ENCODE data around the gene PTH2. TPM values are rescaled to one million over a fixed set of nuclear protein-coding genes. Genes with fewer than 3 reads are reported as not detected.
"Not testable (repeated sequence)": the region's sequence is repeated elsewhere in the genome, so short reads cannot be mapped to it uniquely, and the experiment has no call there.

PTH2 gene
- total and polyA plus RNA-seq, 4 donors, result not detected

DNA sequence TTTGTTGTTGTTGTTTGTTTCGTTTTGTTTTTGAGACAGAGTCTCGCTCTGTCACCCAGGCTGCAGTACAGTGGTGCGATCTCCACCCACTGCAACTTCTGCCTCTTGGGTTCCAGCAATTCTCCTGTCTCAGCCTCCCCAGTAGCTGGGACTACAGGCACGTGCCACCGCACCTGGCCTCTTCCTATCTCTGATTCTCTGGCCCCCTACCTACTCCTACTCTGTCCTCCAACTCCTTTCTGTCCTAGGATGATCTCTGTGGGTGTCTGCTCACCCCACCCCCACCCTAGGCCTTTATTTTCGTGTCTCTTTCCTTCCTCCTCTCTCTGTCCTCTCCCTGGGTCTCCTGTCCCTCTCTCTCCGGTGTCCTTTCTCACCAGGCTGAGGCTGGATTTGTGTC is 27.2 kb upstream of the PTH2 start:
- H3K4me3 ChIP-seq (ENCODE audit: low read depth, low read length), result no peak overlapping the region

DNA sequence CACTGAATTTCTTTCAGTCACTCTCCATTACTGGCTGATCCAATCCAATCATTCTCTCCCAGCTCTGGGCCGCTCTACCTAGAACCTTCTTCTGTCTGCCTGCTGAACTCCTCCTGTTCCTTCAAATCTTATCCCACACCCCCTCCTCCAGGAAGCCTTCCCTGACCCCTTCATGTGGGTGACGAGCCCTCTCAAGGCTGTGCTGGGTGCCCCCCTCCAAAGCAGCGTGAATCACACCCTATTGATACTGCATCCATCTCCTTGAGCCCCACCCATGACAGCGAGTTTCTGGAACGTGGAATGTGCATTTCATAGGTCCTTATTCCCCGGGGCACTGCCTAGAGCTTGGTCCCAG is 25.2 kb upstream of the PTH2 start:
- Histone ChIP-seq H3K4me3 (ENCODE audit: low read depth, low read length) (no peak overlapping the region), H3K36me3 (ENCODE audit: control insufficient read depth, insufficient read depth, low read length) (peaks cover 42% of the 10 kb centered on the region), H3K4me1 (ENCODE audit: control insufficient read depth, insufficient read depth, low read length) (peaks cover 29% of the 10 kb centered on the region), H3K27ac (ENCODE audit: low read depth, low read length) (no peak overlapping the region), H3K27me3 (ENCODE audit: control insufficient read depth, insufficient read depth, low read length) (no peaks in the 10 kb centered on the region), H3K9me3 (ENCODE audit: control insufficient read depth, insufficient read depth, low read length) (no peaks in the 10 kb centered on the region)
- DNase-seq (ENCODE audit: low read depth in 4 of 6, low spot score in 6 of 6), result no peak
- WGBS (ENCODE audit: insufficient coverage), result 95% methylated on average over 4 of the region's 6 CpGs

More for the DNA sequence above, 27.2 kb upstream of the PTH2 start:
- Histone ChIP-seq H3K4me1 (ENCODE audit: control insufficient read depth, insufficient read depth, low read length) (peaks cover 36% of the 10 kb centered on the region), H3K36me3 (ENCODE audit: control insufficient read depth, insufficient read depth, low read length) (peaks cover 41% of the 10 kb centered on the region), H3K9me3 (ENCODE audit: control insufficient read depth, insufficient read depth, low read length) (no peaks in the 10 kb centered on the region), H3K27me3 (ENCODE audit: control insufficient read depth, insufficient read depth, low read length) (no peaks in the 10 kb centered on the region), H3K27ac (ENCODE audit: low read depth, low read length) (no peak overlapping the region)
- WGBS (ENCODE audit: insufficient coverage), result 93% methylated on average over 4 of the region's 7 CpGs
- no peak for DNase-seq (ENCODE audit: low read depth in 4 of 6, low spot score in 6 of 6)

DNA sequence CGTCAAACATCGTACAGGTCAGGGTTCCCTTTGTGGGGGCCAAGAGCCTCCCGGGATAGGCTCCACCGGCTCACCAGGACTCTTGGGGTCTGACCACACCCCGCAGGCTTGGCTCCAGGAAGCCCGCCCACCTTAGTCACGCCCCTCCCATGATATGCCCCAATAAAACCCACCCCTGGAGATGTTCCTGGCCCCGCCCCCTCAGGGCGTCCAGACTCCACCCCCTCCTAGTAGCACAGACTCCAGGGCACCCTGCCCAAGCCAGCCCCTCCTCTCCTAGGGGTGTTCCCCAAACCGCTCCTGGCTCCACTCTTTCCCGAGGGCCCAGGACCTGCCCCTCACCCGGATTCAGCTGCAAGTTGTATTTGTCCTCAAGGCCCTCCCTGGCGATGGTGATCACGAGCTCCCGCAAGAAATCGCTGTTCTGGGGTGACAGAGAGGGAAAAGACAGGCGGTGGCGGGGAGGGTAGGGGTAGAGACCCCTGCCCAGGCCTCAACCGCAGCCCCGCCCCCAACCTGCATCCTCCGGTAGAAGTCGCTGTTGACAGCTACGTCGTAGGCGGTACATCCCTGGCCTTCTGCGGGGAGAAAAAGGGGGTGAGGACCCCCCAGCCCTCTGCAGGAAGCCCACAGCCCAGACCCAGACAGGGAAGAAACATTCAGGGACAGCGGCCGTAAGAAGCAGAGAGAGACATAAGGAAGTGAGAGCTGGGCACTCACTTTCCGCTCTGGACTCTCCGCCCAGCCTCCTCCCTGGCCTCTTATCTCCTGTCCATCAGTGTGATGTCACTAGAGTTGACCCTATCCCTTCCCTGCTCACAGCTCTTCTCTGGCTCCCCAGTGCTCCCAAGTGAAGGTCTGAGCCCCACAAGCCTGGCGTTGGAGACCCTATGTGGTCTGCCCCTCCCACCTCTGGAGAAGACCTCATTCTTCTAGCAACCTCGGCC is 24.5 kb upstream of the PTH2 start:
- Histone ChIP-seq H3K27me3 (ENCODE audit: control insufficient read depth, insufficient read depth, low read length) (peaks cover 2% of the 10 kb centered on the region), H3K4me3 (ENCODE audit: low read depth, low read length) (no peak overlapping the region), H3K4me1 (ENCODE audit: control insufficient read depth, insufficient read depth, low read length) (peaks cover 32% of the 10 kb centered on the region), H3K36me3 (ENCODE audit: control insufficient read depth, insufficient read depth, low read length) (peaks cover 42% of the 10 kb centered on the region), H3K27ac (ENCODE audit: low read depth, low read length) (no peak overlapping the region), H3K9me3 (ENCODE audit: control insufficient read depth, insufficient read depth, low read length) (no peaks in the 10 kb centered on the region)
- DNase-seq (ENCODE audit: low read depth in 4 of 6, low spot score in 6 of 6), result no peak
- WGBS (ENCODE audit: insufficient coverage), result 53% methylated on average over 29 of the region's 32 CpGs

DNA sequence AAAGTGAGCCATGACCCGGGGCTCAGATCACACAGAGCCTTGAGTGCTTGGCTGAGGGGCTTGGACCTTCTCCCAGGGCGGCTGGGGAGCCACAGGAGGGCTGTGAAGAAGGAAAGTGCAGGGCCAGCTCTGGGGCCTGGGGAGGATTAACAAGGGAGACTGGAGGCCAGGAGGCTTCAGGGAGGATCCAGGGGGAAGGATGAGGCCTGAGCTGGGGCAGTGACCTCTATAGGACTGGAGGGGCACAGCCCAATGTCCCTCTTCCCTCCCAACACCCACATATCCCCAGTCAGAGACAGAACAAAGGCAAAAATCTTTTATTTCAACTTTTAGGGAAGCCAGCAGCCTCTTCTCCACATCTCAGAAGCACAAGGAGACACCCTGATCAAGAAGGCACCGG is 22.8 kb upstream of the PTH2 start:
- Histone ChIP-seq H3K4me1 (ENCODE audit: control insufficient read depth, insufficient read depth, low read length) (peaks cover 34% of the 10 kb centered on the region), H3K4me3 (ENCODE audit: low read depth, low read length) (no peak overlapping the region), H3K36me3 (ENCODE audit: control insufficient read depth, insufficient read depth, low read length) (peaks cover 42% of the 10 kb centered on the region), H3K27ac (ENCODE audit: low read depth, low read length) (no peak overlapping the region), H3K9me3 (ENCODE audit: control insufficient read depth, insufficient read depth, low read length) (no peaks in the 10 kb centered on the region), H3K27me3 (ENCODE audit: control insufficient read depth, insufficient read depth, low read length) (peaks cover 20% of the 10 kb centered on the region)
- 80% methylated on average over 3 of the region's 3 CpGs for WGBS (ENCODE audit: insufficient coverage)
- DNase-seq (ENCODE audit: low read depth in 4 of 6, low spot score in 6 of 6), result no peak

DNA sequence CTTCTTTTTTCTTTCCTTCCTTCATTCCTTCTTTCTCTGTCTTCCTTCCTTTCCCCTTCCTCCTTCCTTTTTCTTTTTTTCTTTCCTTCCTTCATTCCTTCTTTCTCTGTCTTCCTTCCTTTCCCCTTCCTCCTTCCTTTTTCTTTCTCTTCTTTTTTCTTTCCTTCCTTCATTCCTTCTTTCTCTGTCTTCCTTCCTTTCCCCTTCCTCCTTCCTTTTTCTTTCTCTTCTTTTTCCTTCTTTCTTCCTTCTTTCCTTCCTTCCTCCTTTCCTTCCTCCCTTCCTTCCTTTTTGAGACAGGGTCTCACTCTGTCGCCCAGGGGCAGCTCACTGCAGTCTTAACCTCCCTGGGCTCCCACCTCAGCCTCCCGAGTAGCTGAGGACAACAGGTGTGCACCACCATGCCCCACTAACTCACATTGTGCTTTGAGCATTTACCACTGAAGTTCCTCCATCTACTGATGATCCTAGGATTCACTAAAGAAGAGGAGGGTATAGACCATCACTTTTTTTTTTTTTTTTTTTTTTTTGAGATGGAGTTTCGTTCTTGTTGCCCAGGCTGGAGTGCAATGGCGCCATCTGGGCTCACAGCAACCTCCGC is 21.0 kb upstream of the PTH2 start:
- H3K27me3 ChIP-seq (ENCODE audit: control insufficient read depth, insufficient read depth, low read length), result peaks cover 38% of the 10 kb centered on the region
- not testable (repeated sequence) for H3K27ac ChIP-seq (ENCODE audit: low read depth, low read length); H3K4me3 ChIP-seq (ENCODE audit: low read depth, low read length); DNase-seq (ENCODE audit: low read depth in 4 of 6, low spot score in 6 of 6); H3K9me3 ChIP-seq (ENCODE audit: control insufficient read depth, insufficient read depth, low read length)
- H3K36me3 ChIP-seq (ENCODE audit: control insufficient read depth, insufficient read depth, low read length), result peaks cover 34% of the 10 kb centered on the region
- H3K4me1 ChIP-seq (ENCODE audit: control insufficient read depth, insufficient read depth, low read length), result peaks cover 24% of the 10 kb centered on the region
- 60% methylated on average over 1 of the region's 5 CpGs for WGBS (ENCODE audit: insufficient coverage)

DNA sequence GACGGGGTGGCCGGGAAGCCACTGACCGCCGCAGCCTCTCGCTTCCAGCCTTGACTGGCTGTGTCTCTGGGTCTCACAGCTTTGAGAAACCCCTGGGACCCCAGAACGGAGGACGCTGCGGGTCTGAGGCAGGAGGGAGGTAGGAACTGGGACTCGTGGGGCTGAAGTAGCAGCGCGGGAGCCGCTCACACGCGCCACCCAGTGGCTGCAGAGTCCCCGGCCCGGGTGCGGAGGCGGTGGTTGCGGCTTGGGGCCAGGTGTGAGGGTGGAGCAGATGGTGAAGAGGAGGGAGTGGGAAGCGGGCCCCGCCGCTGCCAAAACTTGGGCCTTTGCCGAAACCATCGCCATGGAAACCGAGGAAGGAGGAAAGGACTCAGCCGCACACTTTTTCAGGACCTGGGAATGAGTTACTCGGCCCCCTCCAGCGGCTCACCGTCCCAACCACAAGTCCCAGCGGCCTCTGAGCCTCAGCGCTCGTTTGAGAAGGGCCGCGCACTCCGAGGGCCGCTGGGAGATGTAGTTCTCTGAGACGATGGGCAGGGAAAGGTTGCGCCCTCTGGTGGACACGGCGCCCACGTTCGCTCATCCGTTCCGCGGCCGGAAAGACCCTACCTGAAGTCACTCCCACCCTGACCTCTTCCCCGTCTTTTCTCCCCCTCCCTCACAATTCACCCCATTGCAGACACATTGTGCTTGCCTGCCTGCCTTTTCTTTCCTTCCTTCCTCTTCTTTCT is 20.3 kb upstream of the PTH2 start:
- peak overlapping the region; percentile 59 for H3K4me3 ChIP-seq (ENCODE audit: low read depth, low read length)
- DNase-seq (ENCODE audit: low read depth in 4 of 6, low spot score in 6 of 6), result peak; percentile 88 to 99 (median 92)
- peaks cover 24% of the 10 kb centered on the region for H3K4me1 ChIP-seq (ENCODE audit: control insufficient read depth, insufficient read depth, low read length)
- H3K27ac ChIP-seq (ENCODE audit: low read depth, low read length), result peak overlapping the region; percentile 86
- peaks cover 44% of the 10 kb centered on the region for H3K27me3 ChIP-seq (ENCODE audit: control insufficient read depth, insufficient read depth, low read length)
- under 1% methylated on average over 42 of the region's 47 CpGs for WGBS (ENCODE audit: insufficient coverage)
- no peaks in the 10 kb centered on the region for H3K9me3 ChIP-seq (ENCODE audit: control insufficient read depth, insufficient read depth, low read length)
- peaks cover 28% of the 10 kb centered on the region for H3K36me3 ChIP-seq (ENCODE audit: control insufficient read depth, insufficient read depth, low read length)

DNA sequence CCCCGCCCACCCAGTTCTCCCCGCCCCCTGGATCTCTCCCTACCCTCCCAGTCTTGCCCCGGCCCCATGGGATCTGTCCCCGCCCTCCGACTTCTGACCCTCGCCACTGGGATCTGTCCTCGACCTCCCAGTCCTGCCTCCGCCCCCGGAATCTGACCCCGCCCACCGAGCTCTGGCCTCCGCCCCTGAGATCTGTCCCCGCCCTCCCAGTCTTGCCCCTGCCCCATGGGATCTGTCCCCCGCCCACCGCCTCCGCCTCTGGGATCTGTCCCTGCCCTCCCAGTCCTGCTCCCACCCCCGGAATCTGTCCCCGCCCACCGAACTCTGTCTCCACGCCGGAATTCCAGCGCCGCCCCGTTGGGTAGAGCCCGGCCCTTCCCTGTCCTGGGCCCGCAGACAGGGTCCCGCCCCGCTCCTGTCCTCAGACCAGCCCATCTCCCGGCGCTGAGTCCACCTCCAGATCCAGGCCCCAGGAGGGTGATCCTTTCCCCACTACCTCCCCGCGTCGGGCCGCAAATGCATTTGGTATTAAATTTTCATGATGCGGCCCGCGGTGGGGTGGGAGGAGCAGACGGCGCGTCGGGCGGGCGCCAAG is 19.6 kb upstream of the PTH2 start:
- Histone ChIP-seq H3K27me3 (ENCODE audit: control insufficient read depth, insufficient read depth, low read length) (peaks cover 51% of the 10 kb centered on the region), H3K36me3 (ENCODE audit: control insufficient read depth, insufficient read depth, low read length) (peaks cover 22% of the 10 kb centered on the region), H3K27ac (ENCODE audit: low read depth, low read length) (peak overlapping the region; percentile 86), H3K9me3 (ENCODE audit: control insufficient read depth, insufficient read depth, low read length) (no peaks in the 10 kb centered on the region), H3K4me3 (ENCODE audit: low read depth, low read length) (peak overlapping the region; percentile 59), H3K4me1 (ENCODE audit: control insufficient read depth, insufficient read depth, low read length) (peaks cover 24% of the 10 kb centered on the region)
- 0% methylated on average over 41 of the region's 43 CpGs for WGBS (ENCODE audit: insufficient coverage)
- DNase-seq (ENCODE audit: low read depth in 4 of 6, low spot score in 6 of 6), result peak in 1 of 6 donors; percentile 88

DNA sequence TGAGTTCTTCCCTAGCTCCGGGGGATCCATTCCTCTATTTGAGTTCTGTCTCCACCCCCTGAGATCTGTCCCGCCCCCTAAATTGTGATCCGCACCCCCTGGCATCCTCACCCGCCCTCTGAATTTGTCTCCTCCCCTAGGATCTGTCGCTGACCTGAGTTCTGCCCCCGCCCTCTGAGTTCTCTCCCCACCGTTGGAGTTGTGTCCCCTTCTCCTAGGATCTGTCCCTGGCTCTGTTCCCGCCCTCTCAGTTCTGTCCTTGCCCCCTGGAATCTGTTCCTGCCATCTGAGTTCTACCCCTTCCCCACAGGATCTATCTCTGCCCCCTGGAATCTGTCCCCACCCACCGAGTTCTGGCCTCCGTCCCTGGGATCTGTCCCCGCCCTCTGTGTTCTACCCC is 19.1 kb upstream of the PTH2 start:
- Histone ChIP-seq H3K27me3 (ENCODE audit: control insufficient read depth, insufficient read depth, low read length) (peaks cover 56% of the 10 kb centered on the region), H3K27ac (ENCODE audit: low read depth, low read length) (no peak overlapping the region), H3K4me3 (ENCODE audit: low read depth, low read length) (no peak overlapping the region), H3K36me3 (ENCODE audit: control insufficient read depth, insufficient read depth, low read length) (peaks cover 17% of the 10 kb centered on the region), H3K4me1 (ENCODE audit: control insufficient read depth, insufficient read depth, low read length) (peaks cover 24% of the 10 kb centered on the region), H3K9me3 (ENCODE audit: control insufficient read depth, insufficient read depth, low read length) (no peaks in the 10 kb centered on the region)
- WGBS (ENCODE audit: insufficient coverage), result 5% methylated on average over 11 of the region's 11 CpGs
- DNase-seq (ENCODE audit: low read depth in 4 of 6, low spot score in 6 of 6), result peak in 1 of 6 donors; percentile 65

DNA sequence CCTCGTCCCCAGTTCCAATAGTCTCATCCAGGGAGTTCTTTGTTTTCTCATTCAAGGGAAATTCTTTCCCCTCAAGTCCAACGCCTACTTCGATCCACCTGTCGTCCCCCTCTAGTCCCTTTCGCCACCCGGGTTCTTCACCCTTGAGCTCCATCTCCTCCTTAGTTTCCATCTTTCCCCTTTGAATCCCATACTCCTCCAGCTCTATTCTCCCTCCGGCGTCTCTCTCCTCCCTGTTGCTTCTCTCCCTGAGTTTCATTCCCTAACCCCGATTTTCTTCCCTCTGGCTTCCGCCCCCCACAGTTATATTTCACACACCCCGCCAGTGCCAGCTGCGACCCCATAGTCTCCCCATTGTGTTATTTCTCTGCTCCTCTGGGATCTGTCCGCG is 18.7 kb upstream of the PTH2 start:
- H3K4me3 ChIP-seq (ENCODE audit: low read depth, low read length), result no peak overlapping the region
- H3K9me3 ChIP-seq (ENCODE audit: control insufficient read depth, insufficient read depth, low read length), result no peaks in the 10 kb centered on the region
- DNase-seq (ENCODE audit: low read depth in 4 of 6, low spot score in 6 of 6), result no peak
- 15% methylated on average over 14 of the region's 14 CpGs for WGBS (ENCODE audit: insufficient coverage)
- H3K36me3 ChIP-seq (ENCODE audit: control insufficient read depth, insufficient read depth, low read length), result peaks cover 13% of the 10 kb centered on the region
- peaks cover 60% of the 10 kb centered on the region for H3K27me3 ChIP-seq (ENCODE audit: control insufficient read depth, insufficient read depth, low read length)
- H3K4me1 ChIP-seq (ENCODE audit: control insufficient read depth, insufficient read depth, low read length), result peaks cover 24% of the 10 kb centered on the region
- H3K27ac ChIP-seq (ENCODE audit: low read depth, low read length), result no peak overlapping the region
